HG03095 (cell line): ENCODE results near the gene C19orf38.

Experiments
- ATAC-seq: cut with Tn5 transposase; IDR thresholded peaks from one replicate; pipeline ENCODE4 v1.9.1; 2021; ENCODE audit warnings: moderate library complexity; ENCODE audit not compliant: unreplicated experiment

The C19orf38 gene

DNA sequence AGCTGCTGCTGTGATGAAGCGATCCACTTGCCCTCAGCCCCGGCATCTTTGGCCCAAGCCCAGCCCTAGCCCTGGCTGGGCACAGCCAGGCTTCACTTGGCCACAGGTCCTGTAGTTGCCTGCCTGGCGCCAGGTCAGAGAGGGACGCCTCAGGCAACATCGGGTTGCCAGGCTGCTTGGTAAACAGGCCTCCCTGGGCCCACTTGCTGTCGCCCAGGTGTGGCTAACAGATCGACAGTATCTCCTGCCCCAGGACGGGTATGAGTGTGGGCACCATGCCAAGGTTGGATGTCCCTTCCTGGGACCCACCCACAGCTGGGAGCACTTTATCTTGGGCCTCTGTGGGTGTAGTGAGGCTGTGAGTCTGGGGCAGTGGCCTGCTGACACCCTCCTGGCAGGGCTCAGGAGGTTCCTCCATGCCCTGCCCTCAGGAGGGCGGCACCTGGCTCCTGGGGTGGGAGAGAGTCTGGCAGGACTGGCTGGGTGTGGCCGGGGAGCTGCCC lies 51.0 kb downstream of the C19orf38 start:
- ATAC-seq, result no peak

DNA sequence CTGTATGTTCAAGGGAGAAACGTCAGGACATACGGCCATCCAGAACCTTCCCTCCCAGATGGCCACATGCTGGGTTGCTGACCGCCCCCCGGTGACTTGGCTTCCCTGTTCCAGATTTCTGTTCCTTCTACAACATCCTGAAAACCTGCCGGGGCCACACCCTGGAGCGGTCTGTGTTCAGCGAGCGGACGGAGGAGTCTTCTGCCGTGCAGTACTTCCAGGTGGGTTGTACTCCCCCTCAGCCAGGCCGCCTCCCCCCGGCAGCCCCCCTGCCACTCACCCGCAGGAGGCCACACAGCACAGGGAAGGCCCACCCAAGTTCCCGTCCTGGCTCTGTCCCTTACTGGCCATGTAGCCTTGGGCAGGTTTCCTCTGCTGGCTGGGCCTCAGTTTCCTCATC lies 59.7 kb downstream of the C19orf38 start:
- ATAC-seq, result no peak

- ATAC-seq, result no peak
These were observed 60.3 kb downstream of the C19orf38 start for GRCh38 chr19:10908380-10908960.

DNA sequence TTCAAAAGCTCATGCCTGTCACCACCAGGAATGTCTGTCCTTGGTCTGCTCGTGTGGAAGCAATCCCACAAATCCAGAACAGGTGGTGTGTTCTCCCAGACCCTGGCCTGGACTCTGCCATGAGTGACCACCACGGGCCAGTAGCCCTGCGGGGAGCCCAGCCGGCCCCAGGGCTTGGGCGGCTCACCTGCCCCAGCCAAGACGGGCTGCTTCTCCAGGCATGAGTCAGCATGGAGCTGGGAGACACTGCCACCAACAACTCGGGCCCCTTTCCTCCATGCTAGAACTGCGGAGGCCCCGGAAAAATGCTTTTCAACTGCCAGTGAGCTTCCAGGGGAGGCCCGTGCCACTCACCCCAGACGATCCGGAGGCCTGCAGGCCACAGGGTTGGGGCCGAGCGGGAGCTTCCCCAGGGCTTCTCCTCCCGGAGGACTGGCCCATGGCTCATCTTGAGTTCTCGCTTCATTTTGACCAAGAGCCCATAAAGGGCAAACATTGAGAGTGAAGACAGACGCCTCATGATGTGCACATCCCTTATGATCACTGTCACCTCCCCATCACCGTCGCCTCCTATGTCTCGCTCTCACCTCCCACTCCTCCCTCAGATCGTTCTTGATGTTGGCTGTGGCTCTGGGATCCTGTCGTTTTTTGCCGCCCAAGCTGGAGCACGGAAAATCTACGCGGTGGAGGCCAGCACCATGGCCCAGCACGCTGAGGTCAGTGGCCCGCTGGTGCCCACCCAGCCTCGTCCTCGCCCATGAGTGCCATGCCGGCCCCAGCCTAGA lies 63.6 kb downstream of the C19orf38 start:
- no peak for ATAC-seq

DNA sequence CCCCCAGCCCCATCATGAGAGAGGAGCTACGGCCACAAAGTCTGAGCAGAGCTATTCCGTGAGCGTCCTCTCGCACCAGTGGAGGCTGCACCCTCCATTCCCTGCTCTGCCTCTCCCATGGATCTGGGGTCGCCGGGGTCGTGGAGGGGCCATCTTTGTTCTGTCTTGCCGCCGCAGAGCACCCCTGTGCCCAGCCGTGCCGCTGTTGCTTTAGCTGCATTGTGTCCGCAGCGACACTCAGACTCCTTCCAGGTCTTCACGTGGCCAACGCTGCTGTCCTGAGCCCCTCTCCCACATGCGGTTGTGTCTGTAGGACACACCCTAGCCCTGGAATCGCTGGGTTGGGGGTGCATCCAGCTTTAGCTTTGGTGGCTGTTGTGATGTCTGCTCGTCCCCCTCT lies 64.4 kb downstream of the C19orf38 start:
- no peak for ATAC-seq

DNA sequence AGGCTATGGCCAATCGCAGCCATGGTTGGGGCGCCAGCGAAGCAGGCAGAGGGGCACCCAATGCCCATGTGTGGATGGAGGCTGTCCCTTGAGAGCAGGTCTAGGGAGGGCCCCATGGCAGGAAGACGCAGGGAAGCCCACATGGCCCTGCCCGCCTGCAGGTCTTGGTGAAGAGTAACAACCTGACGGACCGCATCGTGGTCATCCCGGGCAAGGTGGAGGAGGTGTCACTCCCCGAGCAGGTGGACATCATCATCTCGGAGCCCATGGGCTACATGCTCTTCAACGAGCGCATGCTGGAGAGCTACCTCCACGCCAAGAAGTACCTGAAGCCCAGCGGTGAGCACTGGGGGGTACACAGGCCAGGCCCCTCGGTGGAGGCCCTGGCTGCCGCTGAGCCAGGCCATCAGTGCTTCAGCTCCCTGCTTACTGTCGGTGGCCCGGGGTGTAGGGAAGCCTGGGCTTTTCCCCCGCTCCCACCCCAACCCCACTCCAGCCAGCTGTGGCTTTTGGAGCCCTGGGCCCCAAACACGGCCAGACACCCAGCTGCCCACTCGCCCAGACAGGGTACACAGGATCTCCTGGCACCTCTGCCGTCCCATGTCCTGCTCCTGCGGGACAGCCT lies 65.6 kb downstream of the C19orf38 start:
- no peak for ATAC-seq

DNA sequence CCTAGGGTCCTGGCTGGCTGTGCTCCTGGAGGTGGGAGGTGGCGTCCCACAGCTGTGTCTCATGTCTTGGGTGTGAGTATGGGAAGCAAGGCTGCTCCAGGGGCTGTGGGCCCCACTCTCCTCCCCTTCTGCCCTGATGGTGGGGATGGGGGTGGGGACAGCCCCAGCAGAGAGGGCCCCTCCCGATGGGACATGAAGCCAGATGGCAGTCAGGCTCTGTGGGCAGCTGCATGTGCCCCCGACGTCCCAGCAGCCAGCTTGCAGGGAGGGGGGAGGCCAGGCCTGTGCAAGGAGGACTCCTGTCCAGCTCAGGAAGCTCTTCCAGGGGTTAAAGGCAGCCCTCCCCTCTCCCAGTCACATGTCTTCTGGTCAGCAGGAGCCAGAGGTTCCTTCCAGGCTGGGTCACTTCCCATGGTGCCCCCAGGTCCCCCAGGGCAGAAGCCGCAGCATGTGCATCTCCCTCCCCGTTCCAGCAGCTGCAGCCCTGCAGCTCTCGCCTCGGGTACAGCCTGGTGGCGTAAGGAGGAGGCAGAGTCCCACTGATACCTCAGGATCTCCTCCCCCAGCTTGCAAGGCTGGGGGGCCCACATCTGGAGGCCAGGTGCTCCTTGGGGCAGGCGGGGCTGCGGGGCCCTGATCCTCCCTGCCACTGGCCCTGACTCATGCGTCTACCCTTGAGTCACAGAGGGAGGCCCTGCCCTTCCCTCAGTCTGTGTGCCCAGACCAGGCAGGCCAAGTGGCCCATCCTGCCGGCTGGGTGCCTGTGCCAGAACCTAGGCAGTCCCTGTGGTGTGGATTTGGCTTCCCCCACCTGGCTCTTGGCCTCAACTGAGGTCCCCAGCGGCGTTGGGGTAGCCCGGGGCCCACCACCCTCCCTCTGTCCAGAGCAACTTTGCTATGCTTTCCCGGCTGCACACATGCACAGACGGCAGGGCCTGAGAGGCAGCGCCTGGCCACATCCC lies 67.2 kb downstream of the C19orf38 start:
- no peak for ATAC-seq

DNA sequence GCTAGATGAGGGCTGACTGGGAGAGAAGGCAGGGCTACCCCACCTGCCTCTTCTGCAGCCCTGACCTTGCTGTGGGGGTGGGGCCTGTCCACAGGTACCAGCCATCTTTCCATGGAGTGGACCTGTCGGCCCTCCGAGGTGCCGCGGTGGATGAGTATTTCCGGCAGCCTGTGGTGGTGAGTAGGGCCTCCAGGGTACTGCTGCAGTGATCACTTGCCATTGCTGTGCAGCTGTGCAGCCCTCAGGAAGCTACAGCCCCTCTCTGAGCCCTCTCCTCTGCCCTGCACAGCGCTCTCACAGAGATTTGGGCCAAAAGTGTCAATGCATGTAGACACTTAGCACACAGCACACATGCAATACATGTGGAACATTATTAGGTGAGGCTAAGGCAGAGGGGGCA lies 68.4 kb downstream of the C19orf38 start:
- ATAC-seq, result no peak

DNA sequence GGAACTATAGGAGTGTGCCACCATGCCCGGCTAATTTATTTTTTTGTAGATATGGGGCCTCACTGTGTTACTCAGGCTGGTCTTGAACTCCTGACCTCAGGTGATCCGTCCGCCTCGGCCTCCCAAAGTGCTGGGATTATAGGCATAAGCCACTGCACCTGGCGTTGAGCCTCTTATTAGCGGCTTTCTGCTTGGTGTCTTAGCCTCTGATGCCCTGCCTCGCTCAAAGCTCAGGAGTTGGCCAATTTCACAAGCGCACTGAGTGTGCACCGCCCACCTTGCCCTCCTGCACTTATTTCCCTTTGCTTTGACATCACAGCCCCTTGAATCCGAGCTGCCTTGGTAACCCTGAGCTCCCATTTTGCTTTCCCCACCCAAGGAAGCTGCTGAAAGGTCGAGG lies 70.1 kb downstream of the C19orf38 start:
- no peak for ATAC-seq
